ENCODE measurements around the gene AUTS2. TPM values are rescaled to one million over a fixed set of nuclear protein-coding genes. Genes with fewer than 3 reads are reported as not detected.

AUTS2 gene
- total and polyA plus RNA-seq, 2 of the 8 experiments (the other 6 are each of a cell fraction or from before 2014, with no cell fraction given): 25.9 to 101 TPM

- TF ChIP-seq SP2 (IDR thresholded peaks at IDR 0.05; ENCODE audit: low read length): no peak
These were observed 812.0 kb downstream of the AUTS2 start (continued) for GRCh38 chr7:70410134-70410750.
